Rectal smooth muscle tissue (tissue), 1 donor: Measurements from ENCODE around the gene LRRC55.

Source experiments
- H3K27ac ChIP-seq: one replicate; pipeline ENCODE4 v1.7.0; 2013; ENCODE audit warnings: low read depth, low read length, inconsistent platforms
- H3K27me3 ChIP-seq: one replicate; pipeline ENCODE4 v1.7.0; 2013; ENCODE audit warnings: low read length; ENCODE audit not compliant: control insufficient read depth, insufficient read depth
- H3K36me3 ChIP-seq: one replicate; pipeline ENCODE4 v1.7.0; 2013; ENCODE audit warnings: low read length; ENCODE audit not compliant: control insufficient read depth, insufficient read depth
- H3K4me1 ChIP-seq: one replicate; pipeline ENCODE4 v1.7.0; 2013; ENCODE audit warnings: low read length; ENCODE audit not compliant: control insufficient read depth, insufficient read depth
- H3K4me3 ChIP-seq: one replicate; pipeline ENCODE4 v1.7.0; 2013; ENCODE audit warnings: low read length
- H3K9ac ChIP-seq: one replicate; pipeline ENCODE4 v1.7.0; 2013; ENCODE audit warnings: low read length

The LRRC55 gene, protein sequence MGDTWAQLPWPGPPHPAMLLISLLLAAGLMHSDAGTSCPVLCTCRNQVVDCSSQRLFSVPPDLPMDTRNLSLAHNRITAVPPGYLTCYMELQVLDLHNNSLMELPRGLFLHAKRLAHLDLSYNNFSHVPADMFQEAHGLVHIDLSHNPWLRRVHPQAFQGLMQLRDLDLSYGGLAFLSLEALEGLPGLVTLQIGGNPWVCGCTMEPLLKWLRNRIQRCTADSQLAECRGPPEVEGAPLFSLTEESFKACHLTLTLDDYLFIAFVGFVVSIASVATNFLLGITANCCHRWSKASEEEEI

GRCh38 chr11:57181678-57182305, at the start of gene LRRC55:
Gene LRRC55 (plus strand): TSS chr11:57181953. CDS start chr11:57182023, 70 bp downstream.
- H3K27me3 ChIP-seq: peaks cover 6% of the 10 kb centered on the region
- H3K9ac ChIP-seq: no peak within 1 kb of the TSS
- H3K4me1 ChIP-seq: no peaks in the 10 kb centered on the region
- H3K36me3 ChIP-seq: no peaks in the 10 kb centered on the region
- no peak within 1 kb of the TSS for H3K4me3 ChIP-seq
- H3K27ac ChIP-seq: no peak within 1 kb of the TSS

DNA sequence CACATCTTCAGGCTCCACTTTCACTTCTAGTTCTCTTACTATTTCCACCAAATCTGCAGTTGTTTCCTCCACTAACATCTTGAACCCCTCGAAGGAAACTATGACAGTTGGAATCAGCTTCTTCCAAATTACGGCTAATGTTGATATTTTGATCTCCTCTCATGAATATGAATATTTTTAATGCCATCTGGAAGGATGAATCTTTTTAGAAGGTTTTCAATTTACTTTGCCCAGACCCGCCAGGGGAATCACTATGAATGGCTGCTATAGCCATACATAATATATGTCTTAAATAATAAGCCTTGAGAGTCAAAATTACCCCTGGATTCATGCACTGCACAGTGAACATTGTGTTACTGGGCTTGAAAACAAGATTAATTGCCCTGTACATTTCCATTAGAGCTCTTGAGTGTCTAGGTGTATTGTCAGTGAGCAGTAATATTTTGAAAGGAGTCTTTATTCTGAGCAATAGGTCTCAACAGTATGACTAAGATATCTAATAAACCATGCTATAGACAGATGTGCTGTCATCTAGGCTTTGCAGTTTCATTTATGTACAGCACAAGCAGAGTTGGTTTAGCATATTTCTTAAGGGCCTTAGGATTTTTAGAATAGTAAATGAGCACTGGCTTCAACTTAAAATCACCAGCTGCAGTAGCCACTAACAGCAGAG, 48.3 kb upstream of the LRRC55 start:
- no peak overlapping the region for H3K9ac ChIP-seq
- H3K27ac ChIP-seq: no peak overlapping the region
- H3K4me1 ChIP-seq: no peaks in the 10 kb centered on the region
- H3K4me3 ChIP-seq: no peak overlapping the region
- no peaks in the 10 kb centered on the region for H3K36me3 ChIP-seq
- no peaks in the 10 kb centered on the region for H3K27me3 ChIP-seq

GRCh38 chr11:57134284-57134683, 47.5 kb upstream of the LRRC55 start:
- H3K27me3 ChIP-seq: no peaks in the 10 kb centered on the region
- H3K4me1 ChIP-seq: no peaks in the 10 kb centered on the region

DNA sequence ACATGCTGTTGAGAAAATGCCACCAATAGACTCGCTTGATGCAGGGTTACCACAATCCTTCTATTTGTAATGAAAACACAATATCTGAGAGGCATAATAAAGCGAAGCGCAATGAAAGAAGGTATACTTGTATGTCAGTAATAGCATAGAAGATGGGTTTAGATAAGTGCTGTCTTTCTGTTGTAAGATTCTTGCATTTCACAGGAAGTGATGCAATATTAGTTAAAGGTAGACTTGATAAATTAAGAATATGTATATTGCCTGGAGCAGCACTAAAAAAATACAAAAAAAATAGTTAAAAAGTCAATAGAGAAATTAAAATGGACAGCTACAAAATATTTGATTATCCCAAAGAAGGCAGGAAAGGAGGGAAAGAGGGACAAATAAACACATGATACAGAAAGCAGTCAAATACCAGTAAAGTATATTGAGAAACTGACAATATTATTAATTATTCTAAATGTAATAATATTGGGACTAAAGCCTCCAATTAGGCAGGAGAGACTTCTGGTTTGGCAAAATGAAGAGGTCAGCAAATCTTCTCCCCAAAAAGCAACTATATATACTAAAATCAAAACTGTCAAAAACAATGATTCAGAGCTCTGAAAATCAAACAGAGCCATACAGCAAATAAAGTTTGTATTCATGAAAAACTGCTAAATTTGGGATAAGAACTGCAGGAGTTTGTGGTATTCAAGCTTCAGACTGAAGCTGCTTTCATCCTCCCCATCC, 46.6 kb upstream of the LRRC55 start:
- Histone ChIP-seq H3K27me3 (no peaks in the 10 kb centered on the region), H3K9ac (no peak overlapping the region), H3K4me3 (no peak overlapping the region), H3K27ac (no peak overlapping the region), H3K36me3 (no peaks in the 10 kb centered on the region), H3K4me1 (no peaks in the 10 kb centered on the region)

More at GRCh38 chr11:57134284-57134683, 47.5 kb upstream of the LRRC55 start:
- Histone ChIP-seq H3K4me3 (no peak overlapping the region), H3K36me3 (no peaks in the 10 kb centered on the region), H3K9ac (no peak overlapping the region), H3K27ac (no peak overlapping the region)

DNA sequence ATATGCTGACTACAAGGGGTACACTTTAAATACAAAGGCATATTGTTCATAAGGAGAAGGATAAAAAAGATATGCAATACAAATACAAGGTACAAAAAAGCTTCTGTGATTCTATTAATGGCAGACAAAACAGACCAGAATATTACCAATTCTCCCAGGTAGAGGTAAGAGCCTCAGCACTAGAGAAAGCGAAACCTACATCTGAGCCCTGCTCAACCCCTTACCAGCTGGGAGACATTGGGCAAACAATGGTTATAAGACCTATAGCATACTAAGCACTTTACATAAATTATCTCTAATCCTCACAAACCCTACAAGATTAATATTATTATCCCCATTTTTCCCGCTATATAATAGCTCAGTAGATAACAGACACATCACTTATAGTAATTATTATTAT, 41.2 kb upstream of the LRRC55 start:
- Histone ChIP-seq H3K4me3 (no peak overlapping the region), H3K27ac (no peak overlapping the region), H3K4me1 (no peaks in the 10 kb centered on the region)

GRCh38 chr11:57143459-57143858, 38.3 kb upstream of the LRRC55 start:
- Histone ChIP-seq H3K36me3 (no peaks in the 10 kb centered on the region), H3K4me3 (no peak overlapping the region), H3K4me1 (no peaks in the 10 kb centered on the region), H3K27me3 (no peaks in the 10 kb centered on the region), H3K27ac (no peak overlapping the region), H3K9ac (no peak overlapping the region)

More for the DNA sequence above, 41.2 kb upstream of the LRRC55 start:
- H3K9ac ChIP-seq: no peak overlapping the region
- no peaks in the 10 kb centered on the region for H3K36me3 ChIP-seq
- H3K27me3 ChIP-seq: no peaks in the 10 kb centered on the region

DNA sequence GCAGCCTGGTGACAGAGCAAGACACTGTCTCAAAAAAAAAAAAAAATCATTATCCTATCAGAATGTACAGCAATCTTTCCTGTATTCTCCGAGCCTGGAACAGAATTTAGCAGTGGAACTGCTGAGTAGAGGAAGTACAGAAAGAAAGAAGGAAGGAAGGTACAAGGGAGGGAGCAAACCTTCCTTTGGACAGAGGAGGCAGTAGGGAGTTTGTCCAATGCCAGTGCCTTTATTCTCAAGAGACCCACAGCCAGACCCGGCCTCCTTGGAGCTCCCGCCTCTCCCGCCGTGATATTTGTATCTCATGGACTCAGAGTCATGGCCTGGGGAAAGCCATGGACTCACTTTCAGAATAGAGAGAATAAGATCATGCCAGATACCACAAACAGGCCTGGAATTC, 37.7 kb upstream of the LRRC55 start:
- H3K27ac ChIP-seq: no peak overlapping the region

GRCh38 chr11:57144531-57145320, 37.0 kb upstream of the LRRC55 start:
- H3K36me3 ChIP-seq: no peaks in the 10 kb centered on the region
- no peak overlapping the region for H3K9ac ChIP-seq
- no peaks in the 10 kb centered on the region for H3K27me3 ChIP-seq
- H3K4me1 ChIP-seq: no peaks in the 10 kb centered on the region
- H3K27ac ChIP-seq: no peak overlapping the region
- no peak overlapping the region for H3K4me3 ChIP-seq

More for the DNA sequence above, 37.7 kb upstream of the LRRC55 start:
- no peak overlapping the region for H3K4me3 ChIP-seq
- H3K36me3 ChIP-seq: no peaks in the 10 kb centered on the region
- no peaks in the 10 kb centered on the region for H3K4me1 ChIP-seq
- no peaks in the 10 kb centered on the region for H3K27me3 ChIP-seq
- H3K9ac ChIP-seq: no peak overlapping the region

DNA sequence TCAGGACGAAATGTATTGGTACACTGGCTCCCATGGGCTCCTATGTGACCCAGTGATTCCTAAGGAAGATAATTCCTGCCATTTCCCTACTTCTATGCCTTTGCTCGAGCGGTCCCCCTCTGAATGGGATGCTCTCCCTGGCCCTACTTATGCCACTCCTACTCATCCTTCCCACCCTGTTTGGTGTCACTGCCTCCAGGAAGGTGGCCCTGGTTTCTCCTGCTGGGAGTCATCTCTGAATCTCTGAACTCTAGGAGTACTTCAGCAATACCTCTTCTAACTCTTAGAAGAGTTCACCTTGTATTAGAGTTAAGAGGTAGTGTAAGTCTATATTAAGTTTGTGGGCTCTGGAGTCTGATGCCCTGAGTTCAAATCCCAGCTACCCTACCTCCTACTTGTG, 35.5 kb upstream of the LRRC55 start:
- Histone ChIP-seq H3K4me3 (no peak overlapping the region), H3K27me3 (no peaks in the 10 kb centered on the region), H3K4me1 (no peaks in the 10 kb centered on the region), H3K27ac (no peak overlapping the region), H3K9ac (no peak overlapping the region), H3K36me3 (no peaks in the 10 kb centered on the region)

DNA sequence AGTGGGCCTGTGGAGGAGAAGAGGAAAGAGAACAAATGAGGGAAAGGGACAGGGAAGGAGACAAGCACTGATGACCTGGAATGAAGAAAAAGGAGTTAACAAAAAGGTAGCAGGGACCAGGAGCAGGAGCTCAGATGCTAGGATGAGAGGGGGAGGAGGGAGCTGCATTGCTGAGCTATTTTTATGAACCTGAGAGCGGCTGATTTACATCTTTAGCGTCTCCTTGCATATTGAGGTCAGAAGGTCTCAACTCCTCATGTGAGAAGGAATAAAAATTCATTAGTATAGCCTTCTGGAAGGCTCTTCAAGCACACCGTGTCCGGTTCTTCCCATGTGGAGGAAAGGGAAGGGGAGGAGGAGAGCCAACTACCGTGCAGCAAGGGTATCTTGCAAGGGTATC, 33.1 kb upstream of the LRRC55 start:
- Histone ChIP-seq H3K27ac (no peak overlapping the region), H3K27me3 (no peaks in the 10 kb centered on the region), H3K9ac (no peak overlapping the region), H3K4me1 (no peaks in the 10 kb centered on the region), H3K4me3 (no peak overlapping the region), H3K36me3 (no peaks in the 10 kb centered on the region)

GRCh38 chr11:57150454-57150917, 31.3 kb upstream of the LRRC55 start:
- Histone ChIP-seq H3K36me3 (no peaks in the 10 kb centered on the region), H3K27me3 (no peaks in the 10 kb centered on the region), H3K9ac (no peak overlapping the region), H3K4me3 (no peak overlapping the region), H3K4me1 (peaks cover 1% of the 10 kb centered on the region), H3K27ac (no peak overlapping the region)
